HS-5 (cell line): ENCODE results near the gene EFHD2.
"Not testable (repeated sequence)": the region's sequence is repeated elsewhere in the genome, so short reads cannot be mapped to it uniquely, and the experiment has no call there.

Experiments
- DNase-seq: peaks from one replicate; pipeline ENCODE4 v3.0.0-alpha.2; 2012; ENCODE audit warnings: low read depth

The EFHD2 gene

DNA sequence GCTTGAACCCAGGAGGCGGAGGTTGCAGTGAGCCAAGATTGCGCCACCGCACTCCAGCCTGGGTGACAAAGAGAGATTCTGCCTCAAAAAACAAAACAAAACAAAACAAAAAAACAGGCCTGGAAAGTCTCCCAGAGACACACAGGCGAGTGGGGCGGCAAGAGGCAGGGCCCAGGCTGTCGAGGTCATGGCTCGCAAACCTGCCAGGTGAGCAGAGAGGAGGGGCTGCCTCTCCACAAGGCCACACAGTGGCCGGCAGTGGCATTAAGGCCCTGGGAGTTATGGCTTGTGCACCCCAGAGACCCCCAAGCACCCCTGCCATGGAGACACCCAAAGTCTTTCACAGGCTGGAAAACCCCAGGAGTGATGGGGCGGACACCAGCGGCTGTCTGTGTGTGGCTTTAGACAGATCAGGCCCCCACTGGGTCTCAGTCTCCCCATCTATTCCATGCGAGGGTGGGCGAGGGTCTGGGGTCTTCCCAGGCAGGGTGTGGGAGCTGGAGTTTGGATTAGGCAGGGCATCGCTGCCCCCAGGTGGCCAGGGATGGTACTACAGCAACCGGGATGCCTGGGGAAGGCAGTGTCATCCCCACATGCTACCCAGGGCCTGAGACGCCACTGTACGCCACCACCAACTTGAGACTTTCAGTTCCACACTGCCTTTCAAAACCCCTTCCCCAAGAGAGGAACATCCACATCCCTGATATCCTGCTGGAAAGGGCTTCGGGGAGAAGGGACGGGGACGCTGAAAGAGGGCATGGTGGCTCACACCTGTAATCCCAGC, 21.3 kb downstream of the EFHD2 start:
- DNase-seq = no peak

GRCh38 chr1:15431571-15431948, 21.9 kb downstream of the EFHD2 start:
- DNase-seq = no peak

DNA sequence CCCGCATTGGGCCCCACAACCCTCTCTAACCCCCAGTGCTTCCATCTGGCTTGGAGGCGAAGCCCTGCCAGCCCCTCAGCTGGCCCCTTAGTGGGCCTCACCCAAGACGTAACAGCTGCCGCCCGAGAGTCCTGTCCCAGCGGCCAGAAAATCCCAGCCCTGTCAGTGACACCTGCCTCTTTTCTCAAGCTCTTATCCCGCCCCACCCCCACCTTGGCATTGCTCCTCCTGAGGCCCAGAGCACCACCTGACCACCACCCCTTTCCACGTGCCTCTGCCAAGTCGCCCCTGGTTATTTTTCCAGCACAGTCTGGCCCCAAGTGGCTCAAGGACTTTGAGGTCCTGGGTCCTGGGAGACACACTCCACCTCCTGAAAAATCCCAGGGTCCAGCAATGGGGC, 22.6 kb downstream of the EFHD2 start:
- no peak for DNase-seq

- no peak for DNase-seq
Measured at GRCh38 chr1:15433471-15433870, 23.8 kb downstream of the EFHD2 start.

GRCh38 chr1:15434739-15435138, 25.1 kb downstream of the EFHD2 start:
- DNase-seq = not testable (repeated sequence)

- no peak for DNase-seq
Measured at GRCh38 chr1:15435239-15436077, 25.8 kb downstream of the EFHD2 start.

GRCh38 chr1:15436881-15437442, 27.3 kb downstream of the EFHD2 start:
- DNase-seq = no peak

- no peak for DNase-seq
Measured at GRCh38 chr1:15439325-15439724, 29.6 kb downstream of the EFHD2 start.

DNA sequence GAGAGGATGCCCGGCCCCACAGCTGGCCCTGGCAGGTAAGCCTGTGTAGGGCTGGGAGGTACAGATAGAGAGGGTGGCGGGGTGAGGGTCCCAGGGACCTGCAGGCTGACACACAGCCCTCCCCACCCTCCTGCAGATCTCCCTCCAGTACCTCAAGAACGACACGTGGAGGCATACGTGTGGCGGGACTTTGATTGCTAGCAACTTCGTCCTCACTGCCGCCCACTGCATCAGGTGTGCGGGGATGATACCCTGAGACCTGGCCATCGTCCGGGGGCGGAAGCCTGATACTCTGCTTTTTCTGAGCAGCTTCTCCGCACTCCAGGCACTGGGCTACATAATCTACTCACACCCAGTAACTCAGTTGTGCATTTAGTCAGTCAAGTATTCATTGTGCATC, 30.7 kb downstream of the EFHD2 start:
- DNase-seq = no peak

GRCh38 chr1:15441247-15441646, 31.6 kb downstream of the EFHD2 start:
- DNase-seq = no peak

- DNase-seq = no peak
Measured at GRCh38 chr1:15442119-15442518, 32.4 kb downstream of the EFHD2 start.

GRCh38 chr1:15442759-15443158, 33.1 kb downstream of the EFHD2 start:
- no peak for DNase-seq

- DNase-seq = no peak
Measured at GRCh38 chr1:15443281-15443680, 33.6 kb downstream of the EFHD2 start.

DNA sequence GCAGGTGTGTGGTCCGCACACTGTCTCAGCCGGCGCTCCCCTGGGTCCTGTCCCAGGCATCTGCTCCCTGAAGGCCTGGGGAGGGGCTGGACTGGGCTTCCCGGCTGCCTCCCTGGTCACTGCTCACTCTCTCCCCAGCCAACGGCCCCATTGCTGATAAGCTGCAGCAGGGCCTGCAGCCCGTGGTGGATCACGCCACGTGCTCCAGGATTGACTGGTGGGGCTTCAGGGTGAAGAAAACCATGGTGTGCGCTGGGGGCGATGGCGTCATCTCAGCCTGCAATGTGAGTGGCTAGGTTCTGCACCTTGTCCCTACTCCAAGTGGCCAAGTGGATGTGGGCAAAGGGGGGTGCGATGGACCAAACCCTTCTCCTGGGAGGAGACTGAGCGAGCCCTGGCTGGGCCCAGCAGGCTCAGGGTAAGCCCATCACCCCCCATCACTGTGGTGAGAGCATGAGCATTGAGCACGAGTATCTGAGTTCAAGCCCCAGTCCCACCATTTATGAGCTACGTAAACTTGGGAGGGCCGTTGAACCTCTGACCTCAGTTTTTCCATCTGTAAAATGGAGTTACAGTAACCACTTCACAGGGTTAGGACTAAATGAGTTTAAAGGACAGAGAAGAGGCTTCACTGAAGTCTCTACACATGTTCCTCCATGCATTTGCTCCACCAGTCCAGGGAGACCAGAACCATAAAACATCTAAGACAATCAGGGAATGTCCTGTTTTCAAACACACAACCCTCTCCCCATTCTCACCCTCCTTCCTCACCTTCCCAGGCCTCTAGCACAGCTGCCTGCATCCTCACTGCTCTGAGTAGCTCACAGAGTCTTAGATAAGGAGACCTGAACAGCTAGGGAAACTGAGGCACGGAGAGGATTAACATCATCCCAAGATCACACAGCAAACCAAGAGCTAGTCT, 35.0 kb downstream of the EFHD2 start:
- DNase-seq = no peak

- DNase-seq = no peak
Measured at GRCh38 chr1:15445390-15446122, 35.9 kb downstream of the EFHD2 start.

- no peak for DNase-seq
Measured at GRCh38 chr1:15446212-15446611, 36.5 kb downstream of the EFHD2 start.

DNA sequence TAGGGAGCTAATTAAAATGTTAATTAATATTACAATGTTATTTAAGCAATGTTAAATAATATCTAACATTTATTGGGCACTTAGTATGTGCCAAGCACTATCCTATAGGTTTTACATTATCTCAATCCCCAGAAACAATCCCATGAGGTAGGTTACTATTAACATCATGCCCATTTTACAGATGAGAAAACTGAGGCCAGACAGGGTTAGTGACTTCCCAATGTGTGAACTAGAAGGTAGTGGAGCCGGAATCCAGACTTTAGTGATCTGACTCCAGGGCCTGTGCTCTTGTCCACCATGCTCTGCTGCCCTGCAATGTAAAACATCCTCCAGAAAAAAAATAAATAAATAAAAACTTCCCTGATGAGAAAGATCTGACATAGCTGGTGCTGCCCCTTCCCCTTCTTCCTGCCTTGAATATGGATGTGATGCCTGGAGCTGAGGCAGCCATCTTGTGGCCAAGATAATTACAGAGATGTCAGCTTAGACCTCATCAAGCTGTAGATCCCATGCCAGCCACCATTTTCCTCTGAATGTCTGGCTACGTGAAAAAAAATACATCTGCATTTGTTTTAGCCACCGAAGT, 39.3 kb downstream of the EFHD2 start:
- no peak for DNase-seq

GRCh38 chr1:15449567-15449966, 39.9 kb downstream of the EFHD2 start:
- no peak for DNase-seq

GRCh38 chr1:15451014-15451722, 41.5 kb downstream of the EFHD2 start:
- DNase-seq = no peak

GRCh38 chr1:15452216-15452615, 42.5 kb downstream of the EFHD2 start:
- no peak for DNase-seq
